Left kidney (tissue), 2 donors: ENCODE results near the gene ASPM. TPM values are rescaled to one million over a fixed set of nuclear protein-coding genes. Genes with fewer than 3 reads are reported as not detected.
"Not testable (repeated sequence)": the region's sequence is repeated elsewhere in the genome, so short reads cannot be mapped to it uniquely, and the experiment has no call there.

ENCODE experiments used
- DNase-seq: peaks from one replicate; pipeline ENCODE4 v3.0.0-alpha.2; 2013
- polyA plus RNA-seq: library from polyadenylated mRNA; unstranded; fragments of 120-200 nt; gene quantifications from one replicate; pipeline ENCODE4 v1.2.1, GENCODE V29; 2013; ENCODE audit not compliant: insufficient read length

ASPM gene
- polyA plus RNA-seq, 1 donor, result 38.6 TPM

DNA sequence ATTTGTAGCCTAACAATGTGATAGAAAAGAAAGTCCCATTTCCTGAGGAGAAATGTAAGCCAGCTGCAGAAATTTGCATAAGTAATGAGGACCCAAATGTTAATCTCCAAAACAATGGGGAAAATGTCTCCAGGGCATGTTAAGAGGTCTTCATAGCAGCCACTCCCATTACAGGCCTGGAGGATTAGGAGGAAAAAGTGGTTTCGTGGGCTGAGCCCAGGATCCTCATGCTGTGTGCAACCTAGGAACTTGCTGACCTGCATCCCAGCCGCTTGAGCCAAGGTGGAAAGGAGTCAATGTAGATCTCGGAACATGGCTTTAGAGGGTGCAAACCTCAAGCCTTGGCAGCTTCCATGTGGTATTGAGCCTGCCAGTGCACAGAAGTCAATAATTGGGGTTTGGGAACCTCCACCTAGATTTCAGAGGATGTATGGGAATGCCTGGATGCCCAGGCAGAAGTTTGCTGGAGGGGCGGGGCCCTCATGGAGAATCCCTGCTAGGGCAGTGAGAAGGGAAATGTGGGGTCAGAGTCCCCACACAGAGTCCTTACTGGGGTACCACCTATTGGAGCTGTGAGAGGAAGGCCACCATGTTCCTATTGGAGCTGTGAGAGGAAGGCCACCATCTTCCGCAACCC lies 65.2 kb downstream of the ASPM start:
- no peak for DNase-seq

DNA sequence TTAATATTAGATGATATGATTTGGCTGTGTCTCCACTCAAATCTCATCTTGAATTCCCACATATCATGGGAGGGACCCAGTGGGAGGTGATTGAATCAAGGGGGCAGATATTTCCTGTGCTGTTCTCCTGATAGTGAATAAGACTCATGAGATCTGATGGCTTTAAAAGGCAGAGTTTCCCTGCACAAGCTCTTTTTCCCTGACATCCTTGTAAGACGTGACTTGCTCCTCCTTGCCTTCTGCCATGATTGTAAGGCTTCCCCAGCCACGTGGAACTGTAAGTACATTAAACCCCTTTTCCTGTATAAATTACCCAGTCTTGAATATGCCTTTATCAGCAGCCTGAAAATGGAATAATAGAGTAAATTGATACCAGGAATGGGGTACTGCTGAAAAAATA lies 66.1 kb downstream of the ASPM start:
- no peak for DNase-seq

DNA sequence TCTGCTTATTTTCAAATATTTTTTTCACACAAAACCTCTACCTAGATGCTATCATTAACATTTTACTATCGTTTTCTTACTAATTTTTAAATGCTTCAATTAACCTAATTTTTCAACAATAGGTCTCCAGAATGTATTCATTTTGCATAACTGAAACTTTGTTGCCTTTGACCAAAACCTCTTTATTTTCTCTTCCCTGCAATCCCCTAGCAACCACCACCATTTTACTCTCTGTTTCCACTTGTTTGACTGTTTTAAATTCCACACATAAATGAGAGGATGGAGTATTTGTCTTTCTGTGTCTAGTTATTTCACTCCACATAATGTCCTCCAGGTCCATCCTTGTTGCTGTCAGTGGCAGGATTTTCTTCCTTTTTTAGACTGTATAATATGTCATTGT lies 69.9 kb downstream of the ASPM start:
- no peak for DNase-seq

DNA sequence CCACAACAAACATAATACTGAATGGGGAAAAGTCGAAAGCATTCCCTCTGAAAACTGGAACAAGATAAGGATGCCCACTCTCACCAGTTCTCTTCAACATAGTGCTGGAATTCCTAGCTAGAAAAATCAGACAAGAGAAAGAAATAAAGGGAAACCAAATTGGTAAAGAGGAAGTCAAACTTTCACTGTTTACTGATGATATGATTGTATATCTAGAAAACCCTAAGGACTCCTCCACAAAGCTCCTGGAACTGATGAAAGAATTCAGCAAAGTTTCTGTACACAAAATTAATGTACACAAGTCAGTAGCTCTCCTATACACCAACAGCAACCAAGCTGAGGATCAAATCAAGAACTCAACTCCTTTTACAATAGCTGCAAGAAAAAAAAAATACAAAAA lies 72.5 kb downstream of the ASPM start:
- DNase-seq, result no peak

DNA sequence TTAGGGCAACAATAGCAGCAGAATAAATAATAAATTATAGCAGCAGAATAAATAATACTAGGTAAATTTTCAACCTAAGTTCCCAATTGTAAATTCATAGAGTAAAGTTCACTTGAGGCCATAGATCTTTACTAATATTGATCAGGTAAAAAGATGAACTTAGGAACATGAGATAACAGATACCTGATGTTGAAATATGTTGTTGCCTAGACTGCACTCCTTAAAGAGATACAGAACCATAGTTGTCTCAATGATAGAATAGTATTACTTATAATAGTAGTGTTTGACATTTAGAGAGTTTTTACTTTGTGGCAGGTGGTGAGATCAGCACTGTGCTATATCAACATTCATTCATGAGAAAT lies 79.0 kb downstream of the ASPM start:
- DNase-seq, result no peak

DNA sequence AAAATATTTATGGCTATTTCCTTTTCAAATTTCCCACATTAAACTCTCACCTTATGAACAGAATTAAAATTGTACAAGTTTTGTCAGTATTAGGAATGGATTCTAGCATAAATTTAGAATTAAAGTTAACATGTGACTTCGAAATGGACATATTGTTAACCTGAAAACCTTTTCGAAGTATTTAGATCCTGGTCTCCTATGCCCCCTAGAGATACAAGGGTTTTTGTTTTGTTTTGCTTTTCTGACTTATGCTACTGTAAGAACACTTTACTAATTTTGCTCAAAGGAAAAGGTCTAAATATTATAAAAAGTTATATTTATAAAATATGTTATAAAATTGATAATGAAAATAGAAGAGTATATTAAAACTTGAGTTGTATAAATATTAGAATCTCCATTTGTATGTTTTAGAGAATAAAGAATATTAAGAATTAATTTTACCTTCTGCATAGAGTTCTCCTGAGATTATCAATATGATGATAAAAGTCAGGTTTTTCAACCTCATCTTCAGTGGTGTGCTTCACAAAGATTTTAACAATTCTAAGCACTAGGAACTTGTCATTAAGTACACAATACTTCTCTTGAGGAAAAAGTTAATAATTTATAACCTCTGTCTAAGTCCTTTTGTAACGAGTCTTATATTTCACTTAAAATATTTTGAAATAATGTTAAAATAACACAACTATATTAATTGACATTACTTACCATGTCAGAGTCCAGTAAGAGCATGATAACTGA lies 79.6 kb downstream of the ASPM start, which contains the start of gene F13B:
Gene F13B (minus strand): TSS at position 542 of the 738 bp plus-strand sequence. CDS start 37 bp downstream, at position 505.
- DNase-seq, result no peak

DNA sequence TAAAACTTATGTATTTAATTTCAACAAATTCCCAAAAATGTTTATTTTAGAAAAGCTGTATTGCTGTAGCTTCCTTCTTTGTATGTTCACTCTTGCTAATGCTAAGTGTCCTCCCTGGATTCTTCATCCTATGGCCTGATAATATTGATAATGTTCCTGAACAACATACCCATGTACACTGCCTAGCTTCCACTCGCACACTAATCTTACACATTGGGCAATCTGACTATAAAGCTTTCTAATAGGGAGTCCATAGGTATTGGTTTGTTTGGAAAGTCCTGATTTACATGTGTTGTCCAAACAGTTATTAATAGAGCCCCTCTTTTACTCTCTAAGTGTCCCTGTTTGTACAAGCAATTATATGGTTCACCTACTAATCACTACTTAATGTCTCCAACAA lies 80.2 kb downstream of the ASPM start:
- no peak for DNase-seq

DNA sequence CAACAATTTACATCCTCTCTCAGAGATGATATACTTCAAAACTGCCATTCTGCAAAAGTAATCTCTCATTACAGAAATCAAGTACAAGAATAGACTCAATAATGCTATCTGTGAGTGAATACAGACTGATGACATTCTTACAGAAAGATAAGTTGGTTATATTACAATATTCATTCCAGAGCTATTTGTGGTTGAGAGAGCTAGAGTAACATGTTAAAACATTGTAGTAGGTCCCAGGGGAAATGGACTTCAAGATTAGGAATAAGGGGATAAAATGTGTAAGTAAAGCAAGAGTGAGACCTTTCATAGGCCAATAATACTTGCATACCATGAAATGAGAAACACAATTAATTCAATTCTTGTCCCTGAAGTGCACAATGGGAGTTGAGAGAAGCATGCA lies 80.9 kb downstream of the ASPM start:
- no peak for DNase-seq

DNA sequence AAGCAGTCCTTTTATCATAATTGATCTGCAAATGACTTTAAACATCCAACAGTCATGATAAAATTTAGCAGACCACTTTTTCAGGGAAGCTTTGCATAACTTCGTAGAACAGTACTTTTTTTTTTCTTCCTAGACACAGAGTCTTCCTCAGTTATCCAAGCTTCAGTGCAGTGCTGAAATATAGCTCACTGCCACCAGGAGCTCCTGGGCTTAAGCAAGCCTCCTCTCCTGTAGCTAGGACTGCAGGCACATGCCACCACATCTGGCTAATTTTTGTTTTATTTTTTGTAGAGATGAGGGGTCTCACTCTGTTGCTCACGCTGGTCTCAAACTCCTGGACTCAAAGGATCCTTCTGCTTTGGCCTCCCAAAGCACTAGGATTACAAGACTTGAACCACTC lies 83.3 kb downstream of the ASPM start:
- no peak for DNase-seq

DNA sequence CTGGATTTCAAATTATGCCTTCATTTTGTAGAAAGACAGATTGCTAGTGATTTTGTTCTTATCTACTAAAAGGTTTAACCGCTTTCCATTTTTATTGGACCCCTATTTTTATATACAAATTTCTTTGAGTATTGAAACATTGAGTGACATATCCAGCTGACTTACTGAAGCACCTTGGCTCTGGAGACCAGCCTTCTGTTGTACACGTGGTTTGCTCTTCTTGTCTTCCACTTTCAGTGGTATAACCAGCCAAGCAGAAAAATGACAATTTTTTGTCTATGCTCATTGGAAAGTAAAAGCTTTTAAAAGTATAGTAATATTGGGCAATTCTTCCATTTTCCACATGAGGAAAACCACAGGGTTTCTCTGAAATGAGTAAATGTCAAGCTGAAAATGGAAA lies 83.8 kb downstream of the ASPM start:
- no peak for DNase-seq

DNA sequence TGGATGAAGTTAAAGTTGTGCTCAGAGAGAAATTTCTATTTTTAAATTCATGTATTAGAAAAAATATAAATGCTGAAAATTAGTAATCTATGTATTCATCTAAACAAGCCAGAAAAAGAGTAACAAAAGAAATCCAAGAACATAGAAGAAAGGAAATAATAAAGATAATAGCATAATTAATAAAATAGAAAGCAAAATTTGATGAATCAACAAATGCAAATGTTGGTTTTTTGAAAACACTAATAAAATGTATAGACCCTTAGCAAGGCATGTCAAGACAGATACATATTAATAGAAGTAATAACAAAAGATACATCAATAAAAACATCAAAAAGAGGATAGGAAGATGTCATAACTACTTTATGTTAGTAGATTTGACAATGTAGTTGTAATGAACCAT lies 97.4 kb downstream of the ASPM start:
- no peak for DNase-seq

DNA sequence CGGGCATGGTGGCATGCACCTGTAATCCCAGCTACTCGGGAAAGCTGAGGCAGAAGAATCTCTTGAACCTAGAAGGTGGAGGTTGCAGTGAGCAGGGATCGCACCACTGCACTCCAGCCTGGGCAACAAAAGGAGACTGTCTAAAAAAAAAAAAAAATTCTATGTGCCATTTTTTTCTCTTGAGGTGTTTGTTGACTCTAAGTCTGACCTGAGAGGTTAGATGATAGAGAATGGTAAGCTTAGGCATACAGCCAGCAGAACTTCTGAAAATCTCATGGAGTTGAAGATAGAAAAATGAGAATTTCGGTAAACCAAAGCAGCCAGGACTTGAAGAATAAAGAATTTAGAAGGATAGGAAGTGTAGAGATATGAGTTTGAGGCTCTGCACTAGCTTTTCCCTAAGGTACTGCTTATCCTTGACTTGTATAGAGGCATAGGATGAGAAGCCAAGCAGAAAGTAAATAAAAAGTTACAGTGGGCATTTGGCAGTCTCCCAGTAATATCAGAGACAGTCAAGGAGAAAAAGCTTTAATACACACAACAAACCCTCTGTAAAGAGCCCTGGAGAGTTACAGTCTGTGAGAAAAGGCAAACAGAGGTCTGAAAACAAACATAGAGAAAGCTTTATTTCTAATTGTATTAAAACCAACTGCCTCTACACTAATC lies 103.7 kb downstream of the ASPM start:
- no peak for DNase-seq

DNA sequence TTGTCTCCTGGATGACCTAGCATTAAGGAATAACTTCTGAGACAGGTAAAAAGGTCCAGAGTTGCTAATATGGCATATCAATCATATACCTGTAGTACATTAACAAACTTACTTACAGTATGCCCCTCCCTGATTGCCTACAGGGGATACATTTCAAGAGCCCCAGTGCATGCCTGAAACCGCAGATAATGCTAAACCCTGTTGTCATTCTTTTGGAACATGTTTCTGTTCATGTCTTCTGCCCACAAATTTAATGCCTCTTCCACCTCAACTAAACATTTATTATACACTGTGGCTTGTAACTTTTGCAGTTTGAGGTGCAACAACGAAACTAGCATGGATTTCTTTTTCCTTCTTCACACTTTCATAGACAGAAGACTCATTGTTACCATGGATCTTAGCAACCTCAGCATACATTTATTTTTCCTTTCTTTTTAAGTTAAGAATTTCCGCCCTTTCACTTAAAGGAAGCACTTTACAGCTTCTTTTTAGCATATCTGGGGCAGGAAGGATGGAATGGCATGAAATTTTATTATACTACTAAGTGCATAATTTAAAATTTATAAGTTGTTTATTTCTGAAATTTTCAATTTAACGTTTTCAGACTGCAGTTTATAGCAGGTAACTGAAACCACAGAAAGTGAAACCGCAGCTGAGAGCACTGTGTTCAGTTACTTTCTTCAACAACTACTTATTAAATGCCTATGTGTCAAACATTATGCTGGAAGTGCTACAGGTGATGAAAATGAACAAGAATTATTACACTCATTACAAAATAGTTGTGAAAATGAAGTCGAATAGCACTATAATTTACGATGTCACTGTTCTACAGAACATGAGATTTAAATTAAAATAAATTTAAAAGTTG lies 104.7 kb downstream of the ASPM start:
- no peak for DNase-seq

DNA sequence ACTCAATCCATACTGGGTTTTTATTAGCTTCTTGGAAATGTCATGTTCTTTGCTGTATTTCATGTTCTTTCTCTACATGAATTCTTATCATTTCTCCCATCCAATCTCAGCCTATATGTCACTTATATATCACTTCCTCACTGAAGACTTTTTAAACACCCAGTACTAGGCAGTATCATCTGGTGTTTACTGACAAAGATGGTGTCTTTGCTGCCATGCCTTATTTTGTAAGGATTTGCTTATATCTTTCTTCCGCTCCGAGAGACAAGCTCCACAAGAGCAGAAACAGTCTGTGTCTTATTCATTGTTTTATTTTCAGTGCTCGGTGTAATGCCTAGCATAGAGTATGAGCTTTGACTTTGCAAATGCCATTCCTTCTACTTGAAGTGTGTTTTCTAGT lies 109.6 kb downstream of the ASPM start:
- DNase-seq, result no peak

DNA sequence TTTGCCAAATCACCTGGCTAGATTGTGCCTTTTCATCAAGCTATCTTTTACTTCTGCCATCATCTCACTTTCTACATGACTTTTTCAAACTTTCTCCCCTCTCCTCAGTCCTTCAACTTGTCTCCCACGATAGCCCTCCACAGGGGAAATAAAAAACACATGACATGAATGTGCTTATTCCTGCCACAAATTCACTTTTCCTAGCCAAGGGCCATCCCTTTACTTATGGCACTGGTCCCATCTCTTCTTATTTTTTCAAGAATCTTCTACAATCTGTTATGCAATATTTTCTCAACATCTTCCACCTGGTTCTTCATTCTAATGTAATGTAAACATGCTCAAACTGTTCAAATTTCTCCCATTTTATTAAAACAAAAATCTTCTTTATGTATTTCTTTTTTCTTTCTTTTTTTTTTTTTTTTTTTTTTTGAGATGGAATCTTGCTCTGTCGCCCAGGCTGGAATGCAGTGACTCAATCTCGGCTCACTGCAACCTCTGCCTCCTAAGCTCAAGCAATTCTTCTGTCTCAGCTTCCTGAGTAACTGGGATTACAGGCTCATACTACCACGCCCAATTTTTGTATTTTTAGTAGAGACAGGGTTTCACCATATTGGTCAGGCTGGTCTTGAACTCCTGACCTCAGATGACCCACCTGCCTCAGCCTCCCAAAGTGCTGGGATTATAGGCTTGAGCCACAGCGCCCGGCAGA lies 111.7 kb downstream of the ASPM start:
- not testable (repeated sequence) for DNase-seq

Other genes with a start within 250 kb of the ASPM start
- gene CFHR2, start 202.9 kb downstream of the ASPM start, polyA plus RNA-seq, result not detected
- not detected for gene CFHR5, start 169.1 kb downstream of the ASPM start, polyA plus RNA-seq
- 0.13 TPM for gene F13B, start 79.4 kb downstream of the ASPM start, polyA plus RNA-seq
- gene ZBTB41, start 54.6 kb upstream of the ASPM start, polyA plus RNA-seq, result 20.3 TPM
- 3.3 TPM for gene CRB1, start 121.6 kb upstream of the ASPM start, polyA plus RNA-seq